Mesenteric fat pad (tissue), 1 donor: ENCODE measurements around the gene ATP10B. TPM values are rescaled to one million over a fixed set of nuclear protein-coding genes. Genes with fewer than 3 reads are reported as not detected.

Experiments
- DNase-seq: peaks from one replicate; pipeline ENCODE4 v3.0.0-alpha.2; 2020; ENCODE audit warnings: low spot score
- total RNA-seq: library from RNA; stranded (reverse); fragmentation: NEBNext Ultra II Directional; extraction: Animal tissue kit (Norgen Biotek cat#: 25700); gene quantifications from one replicate; pipeline ENCODE4 v1.2.1, GENCODE V29; 2021
- donor health status: DM: yes; HTN: yes; CAD: no.

Gene ATP10B
- total RNA-seq, 1 donor from 2014 or later = 0.42 TPM

DNA sequence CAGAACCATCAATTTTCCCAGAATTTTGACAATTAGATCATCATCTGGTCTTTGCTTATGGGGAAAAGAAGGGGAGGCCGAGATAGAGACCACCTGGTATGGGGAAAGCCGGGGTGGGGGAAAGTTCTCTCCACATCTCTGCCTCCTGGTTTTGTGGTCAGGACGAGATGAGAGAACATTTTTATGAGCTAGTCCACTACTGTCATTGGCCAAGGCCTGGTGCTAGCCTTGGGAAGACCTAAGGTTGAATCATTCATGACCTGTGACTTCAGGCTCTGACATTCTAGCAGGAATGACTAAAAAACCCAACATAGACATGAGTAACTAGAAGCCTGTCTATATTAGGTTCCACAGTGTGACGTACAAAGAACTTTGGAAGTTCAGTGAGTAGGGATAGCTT is 295.2 kb downstream of the ATP10B start:
- DNase-seq = no peak

DNA sequence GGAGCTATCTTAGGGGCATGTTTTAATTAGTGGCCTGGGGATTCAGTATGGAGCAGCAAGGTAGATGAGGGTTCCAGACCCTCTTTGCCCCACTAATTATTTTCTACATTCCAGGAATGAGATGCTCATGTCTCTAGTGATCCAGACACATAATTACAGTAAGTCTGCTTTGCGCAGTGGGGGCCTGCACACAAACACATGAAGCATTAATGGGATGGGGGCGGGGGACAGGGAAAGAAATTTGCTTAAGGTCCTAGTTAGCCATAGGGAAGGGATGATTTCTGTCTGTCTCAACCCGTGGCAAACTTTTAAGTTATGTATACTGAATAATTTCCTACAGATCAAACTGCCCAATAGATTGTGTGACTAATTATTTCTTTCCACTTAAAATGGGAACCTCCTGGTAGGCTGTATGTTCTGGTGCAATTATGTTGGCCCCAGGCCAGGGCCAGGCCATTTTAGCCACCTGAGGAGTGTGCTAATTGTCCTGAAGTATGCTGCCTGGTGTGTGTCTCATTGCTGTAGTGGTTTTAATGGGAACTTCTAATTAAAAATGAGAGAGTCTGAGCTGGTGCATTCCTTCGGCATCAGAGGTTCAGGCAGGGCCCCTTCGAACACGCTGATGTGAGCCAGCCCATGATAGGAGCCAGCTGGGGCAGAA is 295.9 kb downstream of the ATP10B start:
- DNase-seq = no peak

DNA sequence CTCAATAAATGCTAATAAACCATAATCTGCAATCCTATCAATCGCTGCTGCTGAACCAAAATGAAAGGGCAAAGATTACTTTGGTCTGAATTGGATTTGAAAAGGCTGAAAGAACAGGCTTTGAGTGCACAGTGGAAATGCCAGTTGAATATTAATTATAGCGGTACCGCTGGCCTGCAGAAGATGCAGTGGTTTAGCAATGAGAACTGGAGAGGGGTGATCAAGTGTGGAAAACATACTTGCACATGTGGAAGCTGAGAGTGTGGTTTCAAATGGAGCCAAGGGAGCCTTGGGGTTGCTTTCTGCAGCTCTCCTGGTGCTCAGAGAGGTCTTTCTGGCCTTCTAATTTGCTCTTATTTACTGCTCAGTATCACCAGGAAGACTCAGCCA is 296.4 kb downstream of the ATP10B start:
- no peak for DNase-seq

DNA sequence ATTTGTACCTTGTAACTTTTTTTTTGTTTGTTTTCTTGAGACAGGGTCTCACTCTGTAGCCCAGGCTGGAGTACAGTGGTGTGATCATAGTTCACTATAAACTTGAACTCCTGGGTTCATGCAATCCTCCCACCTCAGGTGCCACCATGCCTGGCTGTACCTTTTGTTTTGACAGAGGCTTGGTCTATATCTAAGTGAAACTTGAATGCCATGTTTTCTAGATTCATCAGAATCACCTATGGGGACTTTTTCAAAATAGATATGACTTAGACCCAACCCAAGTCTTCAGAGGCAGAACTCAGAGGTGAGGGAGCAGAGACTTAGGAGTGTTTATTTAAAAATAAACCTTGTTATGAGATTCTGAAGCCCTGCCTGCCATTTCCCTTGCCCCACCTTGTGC is 301.9 kb downstream of the ATP10B start:
- no peak for DNase-seq

DNA sequence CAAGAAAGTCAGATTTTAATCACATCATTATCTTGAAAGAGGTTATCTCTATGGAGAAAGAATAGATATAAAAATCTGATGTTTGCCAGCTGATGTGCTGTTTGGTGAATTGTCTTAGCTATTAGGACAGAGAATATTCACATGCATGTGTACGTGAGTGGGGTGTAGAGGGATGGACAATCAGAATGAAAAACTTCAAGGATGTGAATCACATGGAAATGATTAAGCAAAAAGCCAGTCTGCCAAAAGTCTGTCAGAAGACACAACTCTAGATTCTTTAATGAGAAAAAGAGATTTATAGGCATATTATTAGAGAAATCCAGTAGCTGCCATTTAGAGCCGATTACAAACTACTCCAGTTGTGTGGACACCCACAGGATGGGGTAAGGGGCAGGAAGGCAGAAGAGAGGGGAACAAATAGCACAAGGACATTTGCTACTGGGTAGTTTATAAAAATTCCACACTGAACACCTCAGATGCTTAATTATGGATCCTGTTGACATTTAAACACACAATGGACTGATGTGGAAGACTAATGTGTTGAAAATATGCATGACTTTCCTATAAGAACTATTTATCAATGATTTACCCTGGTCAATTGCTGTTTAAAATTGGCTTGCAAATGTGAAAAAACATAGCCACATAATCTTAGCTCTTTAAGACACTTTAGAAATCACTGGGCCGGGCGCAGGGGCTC is 302.9 kb downstream of the ATP10B start:
- no peak for DNase-seq

DNA sequence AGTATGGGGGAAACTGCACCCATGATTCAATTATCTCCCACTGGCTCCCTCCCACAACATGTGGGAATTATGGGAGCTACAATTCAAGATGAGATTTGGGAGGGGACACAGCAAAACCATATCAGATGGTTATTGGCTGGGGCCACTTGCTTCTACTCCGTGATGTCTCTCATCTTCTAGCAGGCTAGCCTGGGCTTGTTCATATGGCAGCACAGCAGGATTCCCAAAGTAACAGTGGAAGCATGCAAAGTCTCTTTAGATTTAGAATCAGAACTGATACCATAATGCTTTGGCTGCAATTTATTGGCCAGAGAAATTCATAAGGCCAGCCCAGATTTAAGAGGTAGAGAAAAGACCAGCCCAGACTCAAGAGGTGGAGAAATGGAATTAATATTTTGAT is 304.1 kb downstream of the ATP10B start:
- DNase-seq = no peak

DNA sequence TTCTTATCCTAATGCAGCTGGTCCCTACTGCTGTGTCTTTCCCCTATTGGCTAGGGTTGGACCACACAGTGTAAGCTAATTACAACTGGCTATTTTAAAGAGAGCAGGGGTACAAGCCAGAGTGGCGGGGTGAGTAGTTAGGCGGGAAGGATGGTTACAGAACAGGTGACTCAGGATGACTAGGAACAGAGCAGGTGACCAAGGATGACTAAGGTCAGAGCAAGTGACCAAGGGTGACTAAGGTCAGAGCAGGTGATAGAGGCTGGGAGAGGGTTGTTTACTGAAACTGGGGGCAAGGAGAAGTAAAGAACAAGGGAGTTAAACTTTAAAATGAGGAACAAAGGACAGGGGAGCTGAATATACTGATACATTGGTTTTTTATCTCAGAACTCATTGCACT is 304.9 kb downstream of the ATP10B start:
- no peak for DNase-seq

DNA sequence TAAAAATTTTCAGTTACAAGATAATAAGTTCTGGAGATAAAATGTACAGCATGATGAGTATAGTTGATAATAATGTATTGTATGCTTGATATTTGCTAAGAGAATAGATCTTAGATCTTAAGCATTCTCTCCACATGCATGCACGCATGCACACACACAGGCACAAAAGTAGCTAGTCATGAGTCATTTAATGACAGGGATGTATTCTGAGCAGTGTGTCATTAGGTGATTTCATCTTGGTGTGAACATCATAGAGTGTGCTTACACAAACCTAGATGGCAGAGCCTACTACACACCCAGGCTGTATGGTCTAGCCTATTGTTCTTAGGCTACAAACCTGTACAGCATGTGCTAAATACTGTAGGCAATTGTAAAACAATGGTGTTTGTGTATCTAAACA is 306.2 kb downstream of the ATP10B start:
- no peak for DNase-seq

DNA sequence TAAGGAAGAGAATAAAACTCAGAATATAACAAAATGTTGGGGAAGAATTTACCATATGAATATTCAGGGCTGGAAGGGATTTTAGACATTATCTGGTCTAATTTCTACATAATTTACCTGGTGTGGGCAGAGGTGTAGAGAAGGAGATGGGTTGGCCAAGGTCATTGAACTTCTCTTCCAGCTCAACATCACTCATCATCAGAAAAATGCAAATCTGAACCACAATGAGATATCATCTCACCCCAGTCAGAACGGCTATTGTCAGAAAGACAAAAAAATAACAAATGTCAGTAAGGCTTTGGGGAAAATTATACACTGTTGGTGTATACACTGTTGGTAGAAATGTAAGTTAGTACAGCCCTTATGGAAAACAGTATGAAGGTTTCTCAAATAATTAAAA is 308.6 kb downstream of the ATP10B start:
- DNase-seq = no peak

DNA sequence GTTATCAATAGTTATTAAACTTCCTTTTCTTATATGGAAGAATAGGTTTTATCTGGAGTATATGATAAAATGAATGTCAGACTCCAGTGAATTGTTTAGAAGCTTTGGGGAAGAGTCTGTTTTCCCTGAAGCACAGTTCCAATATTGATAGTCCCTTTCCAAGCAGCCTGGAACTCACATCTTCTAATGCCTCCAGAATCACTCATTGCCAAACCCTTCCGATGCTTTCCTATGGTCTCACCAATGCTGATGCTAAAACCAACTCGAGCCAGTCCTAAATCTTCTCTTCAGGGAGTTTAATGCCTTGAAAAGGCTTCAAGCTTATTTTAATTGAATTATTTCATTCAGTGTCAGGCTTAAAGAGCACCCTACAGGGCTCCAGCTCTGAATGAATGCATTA is 309.2 kb downstream of the ATP10B start:
- DNase-seq = no peak

DNA sequence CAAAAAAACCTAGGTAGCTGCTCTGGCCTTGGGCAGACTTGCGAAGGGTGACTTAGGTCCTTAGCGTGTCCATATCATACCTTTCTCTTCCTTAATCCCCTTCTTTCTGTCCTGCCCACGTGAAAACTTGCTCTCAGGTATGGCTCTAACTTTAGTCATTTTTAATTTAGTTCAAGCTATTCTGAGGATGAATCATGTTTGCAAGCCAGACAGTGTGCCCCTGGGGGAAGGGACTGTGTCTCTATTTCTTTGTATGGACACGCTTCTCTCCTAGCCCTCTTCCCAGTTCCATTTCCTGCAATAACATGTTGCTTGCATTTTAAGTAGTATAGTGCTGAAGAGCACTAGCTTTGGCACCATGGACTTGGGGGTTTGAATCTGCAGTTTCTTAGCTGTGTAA is 309.7 kb downstream of the ATP10B start:
- DNase-seq = no peak

DNA sequence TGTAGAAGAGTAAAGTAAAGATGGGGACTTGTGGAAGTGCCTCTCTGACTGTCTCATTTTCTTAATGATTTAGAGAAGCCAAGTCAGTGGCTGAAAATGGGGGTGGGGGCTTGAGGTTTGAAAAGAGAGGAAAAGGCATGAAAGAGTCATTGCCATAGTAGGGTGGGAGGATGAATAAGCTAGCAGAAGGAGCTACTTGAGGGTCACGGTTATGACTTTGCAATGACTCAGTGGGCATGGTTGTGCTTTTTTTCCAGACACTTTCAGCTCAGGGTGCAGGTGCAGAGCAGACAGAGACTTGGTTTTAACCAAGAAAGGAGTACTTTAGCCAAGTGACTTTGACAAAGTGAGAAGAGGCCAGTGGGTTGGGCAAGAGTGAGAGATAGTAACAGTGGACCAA is 312.6 kb downstream of the ATP10B start:
- DNase-seq = no peak

DNA sequence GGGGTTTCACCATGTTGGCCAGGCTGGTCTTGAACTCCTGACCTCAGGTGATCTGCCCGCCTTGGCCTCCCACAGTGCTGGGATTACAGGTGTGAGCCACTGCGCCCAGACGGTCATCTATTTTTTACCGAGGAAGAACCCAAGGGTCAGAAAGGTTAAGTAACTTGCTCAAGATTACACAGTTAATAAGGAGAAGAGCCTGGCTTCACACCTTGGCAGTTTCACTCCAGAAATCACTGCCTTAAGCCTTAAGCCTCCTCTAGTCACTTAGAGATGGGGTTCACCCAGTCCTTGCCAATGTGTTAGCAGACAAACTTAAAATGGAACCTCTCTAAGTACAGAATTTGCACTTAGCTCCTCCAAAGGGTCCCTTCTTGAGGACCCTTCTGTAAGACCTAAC is 314.1 kb downstream of the ATP10B start:
- no peak for DNase-seq

DNA sequence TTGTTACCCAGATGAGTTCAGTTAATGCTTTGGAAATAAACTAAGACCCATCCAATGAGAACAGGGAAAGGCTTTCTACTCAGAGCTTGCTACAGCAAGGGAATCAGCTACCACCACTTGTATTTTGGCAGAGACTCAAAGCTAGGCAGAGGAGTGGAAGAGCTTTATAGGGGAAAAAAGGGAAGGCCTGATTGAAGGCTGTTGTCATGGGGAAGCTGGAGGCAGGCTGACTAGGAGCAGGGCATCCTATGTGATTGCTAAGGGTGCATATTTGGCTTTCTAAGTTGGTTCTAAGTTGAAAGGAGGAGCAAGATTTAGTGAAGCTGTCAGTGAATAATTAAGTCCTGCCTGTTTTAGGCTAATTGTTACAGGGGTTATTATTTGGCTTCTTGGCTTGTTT is 314.9 kb downstream of the ATP10B start:
- no peak for DNase-seq

DNA sequence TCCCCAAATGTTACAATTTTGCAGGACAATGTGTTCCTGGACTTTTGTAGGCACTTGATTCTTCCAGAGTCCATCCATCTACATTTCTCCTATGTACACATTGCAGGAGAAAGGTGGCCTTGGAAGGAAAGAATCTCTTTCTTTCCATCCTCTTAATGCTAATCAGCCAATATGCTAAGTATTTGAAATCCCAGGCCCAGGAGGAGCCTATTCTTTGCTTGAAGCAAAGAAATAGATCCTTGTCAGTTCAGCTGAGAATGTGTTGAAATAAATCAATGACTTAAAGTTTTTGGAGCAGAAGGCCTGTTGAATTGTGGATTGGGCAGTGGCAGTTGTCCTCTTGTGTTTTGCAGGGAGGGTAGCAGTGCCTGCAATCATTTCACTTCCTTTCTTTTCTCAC is 317.1 kb downstream of the ATP10B start:
- DNase-seq = no peak

DNA sequence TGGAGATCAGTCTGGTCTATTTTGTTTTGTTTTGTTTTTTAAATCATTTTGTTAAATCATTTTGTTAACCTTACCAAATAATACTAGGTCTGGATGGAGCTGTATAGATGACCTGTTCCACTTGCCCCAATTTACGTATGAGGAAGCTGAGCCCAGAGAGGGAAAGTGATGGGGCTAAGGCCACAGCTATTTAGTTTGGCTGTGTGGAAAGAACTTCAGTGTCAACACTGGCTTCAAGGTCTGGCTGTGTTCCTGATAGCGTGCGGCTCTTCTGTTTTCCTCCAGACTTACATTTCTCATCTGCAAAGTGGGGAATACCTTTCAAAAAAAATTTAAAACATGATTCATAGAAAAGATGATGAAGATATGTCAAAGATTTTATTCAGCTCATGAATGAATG is 317.9 kb downstream of the ATP10B start:
- DNase-seq = no peak

DNA sequence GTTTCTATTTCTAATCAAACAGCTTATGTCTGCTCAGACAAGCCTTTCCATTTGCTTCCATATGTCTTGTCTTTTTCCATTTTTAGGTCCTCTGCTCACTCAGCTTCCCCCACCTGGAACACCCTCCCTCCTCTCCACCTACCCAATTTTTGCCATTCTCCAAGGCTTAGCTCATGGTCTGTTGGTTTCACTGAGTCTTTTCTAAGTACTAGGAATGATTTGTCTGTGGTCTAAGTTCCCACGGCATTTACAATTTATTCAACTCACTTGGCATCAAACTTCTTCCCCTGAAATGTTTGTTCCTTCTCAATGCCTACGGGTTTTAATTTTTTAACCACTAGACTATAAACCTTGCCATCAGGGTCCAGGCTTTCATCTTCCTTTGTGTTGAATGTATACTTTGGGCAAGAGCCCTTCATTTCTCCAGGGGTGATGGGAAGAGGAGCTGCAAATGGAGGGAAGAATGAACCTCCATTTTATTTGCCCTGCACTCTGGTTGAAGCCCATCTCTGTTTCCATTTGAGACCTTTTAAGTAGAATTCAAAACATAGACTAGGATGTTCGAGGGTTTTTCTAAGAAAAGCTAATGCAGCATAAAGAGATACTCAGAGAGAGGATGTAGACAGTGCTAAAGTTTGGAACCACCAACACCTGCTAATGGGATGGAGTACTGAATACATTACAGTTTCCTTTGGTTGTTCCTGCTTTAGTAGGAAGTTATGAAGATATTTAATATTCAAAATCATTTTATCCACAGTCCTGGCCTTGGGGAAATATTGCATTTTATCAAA is 326.3 kb downstream of the ATP10B start:
- no peak for DNase-seq

DNA sequence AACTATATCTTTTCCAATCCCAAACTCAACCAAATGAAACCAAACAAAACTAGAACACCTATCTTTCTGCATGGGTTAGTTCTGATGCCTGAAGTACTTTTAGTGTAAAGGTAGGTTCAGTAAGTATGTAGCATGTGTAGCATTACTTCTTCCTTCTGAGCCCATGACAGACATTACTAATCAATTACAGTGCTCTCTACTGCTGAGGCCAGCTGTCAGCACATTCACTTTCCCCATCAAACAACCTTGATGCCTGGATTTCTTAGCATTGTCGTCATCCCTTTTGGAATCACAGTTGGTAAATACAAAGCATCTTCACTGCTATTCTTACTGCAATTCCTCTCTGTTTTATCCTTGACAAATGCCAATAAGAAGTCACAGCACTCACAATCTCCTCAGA is 327.2 kb downstream of the ATP10B start:
- DNase-seq = no peak

DNA sequence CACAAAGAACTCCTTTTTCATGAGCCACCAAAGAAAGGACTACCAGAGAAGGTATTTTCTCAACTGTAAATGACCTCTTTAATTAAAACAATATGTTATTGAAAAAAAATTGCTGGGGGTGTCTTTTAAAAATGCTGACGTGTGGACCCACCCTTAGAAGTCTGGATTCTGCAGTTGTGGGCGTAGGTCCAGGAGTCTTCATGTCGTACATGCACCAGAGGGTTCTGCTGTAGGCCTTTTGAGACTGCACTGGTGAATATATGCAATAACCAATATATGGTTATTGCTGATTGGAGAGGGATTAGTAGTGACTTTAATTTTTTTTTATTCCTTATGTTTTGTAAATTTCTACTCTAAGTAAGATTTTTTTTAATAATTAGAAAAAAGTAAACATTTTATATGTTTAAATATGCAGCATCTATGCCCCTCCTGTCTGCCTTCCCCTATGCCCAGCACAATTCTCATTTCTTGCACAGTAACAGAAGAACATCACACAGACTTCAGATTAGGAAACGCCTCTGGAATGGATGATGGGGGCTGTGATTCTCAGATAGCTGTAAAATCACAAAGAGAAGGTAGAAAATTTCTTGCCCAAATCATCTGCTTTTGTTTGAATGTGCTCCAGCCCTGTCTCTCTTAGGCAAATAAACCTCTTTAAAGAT is 328.4 kb downstream of the ATP10B start:
- no peak for DNase-seq

DNA sequence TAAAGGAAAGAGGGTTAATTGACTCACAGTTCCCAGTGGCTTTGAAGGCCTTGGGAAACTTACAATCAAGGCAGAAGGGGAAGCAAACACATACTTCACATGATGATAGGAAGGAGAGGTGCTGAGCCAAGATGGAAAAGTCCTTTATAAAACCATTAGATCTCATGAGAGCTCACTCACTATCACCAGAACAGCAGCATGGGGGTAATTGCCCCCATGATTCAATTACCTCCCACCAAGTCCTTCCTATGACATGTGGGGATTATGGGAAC is 330.7 kb downstream of the ATP10B start:
- DNase-seq = no peak

DNA sequence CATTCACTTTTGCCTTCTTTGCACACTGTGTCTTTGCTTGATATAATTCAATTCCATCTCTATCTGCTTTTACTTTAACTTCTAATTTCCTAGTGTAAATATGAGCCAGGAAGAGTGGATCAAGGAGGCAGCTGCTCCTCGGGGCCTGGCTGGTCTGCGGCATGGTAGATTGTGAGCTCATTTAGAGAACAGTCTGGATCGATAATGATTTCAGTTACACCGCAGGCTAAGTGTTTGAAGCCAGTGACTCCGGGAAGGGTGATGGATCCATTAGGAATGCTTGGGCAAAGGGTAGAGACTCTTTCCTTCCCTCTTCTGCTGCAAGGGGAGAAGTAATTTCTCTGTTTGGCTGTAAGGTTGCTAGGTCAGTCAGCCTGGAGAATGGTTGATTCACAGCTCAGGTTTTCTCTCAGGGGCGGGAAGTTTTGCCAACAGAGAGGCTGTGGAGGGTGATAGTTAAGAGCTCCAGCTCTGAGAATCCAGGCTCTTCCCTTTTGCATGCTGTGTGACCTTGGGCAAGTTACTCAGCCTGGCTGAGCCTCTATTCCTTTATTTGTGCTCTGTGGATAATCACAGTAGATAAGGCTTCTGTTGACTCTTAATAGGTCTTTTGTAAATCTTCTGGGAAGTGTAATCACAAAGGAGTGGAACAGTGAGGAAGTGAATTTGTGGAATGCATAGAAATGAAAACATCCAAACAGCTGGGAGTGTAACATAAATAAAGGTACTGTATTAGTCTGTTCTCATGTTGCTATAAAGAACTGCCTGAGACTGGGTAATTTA is 331.2 kb downstream of the ATP10B start:
- DNase-seq = no peak
